ENCODE data around the gene KCTD7.
"Not testable (repeated sequence)": the region's sequence is repeated elsewhere in the genome, so short reads cannot be mapped to it uniquely, and the experiment has no call there.

The KCTD7 gene

GRCh38 chr7:66628361-66629221 is at the start of gene KCTD7:
Gene KCTD7 (plus strand): TSS chr7:66628881. CDS start chr7:66629065, 184 bp downstream.
- peak; percentile 93 to 95 for DNase-seq

DNA sequence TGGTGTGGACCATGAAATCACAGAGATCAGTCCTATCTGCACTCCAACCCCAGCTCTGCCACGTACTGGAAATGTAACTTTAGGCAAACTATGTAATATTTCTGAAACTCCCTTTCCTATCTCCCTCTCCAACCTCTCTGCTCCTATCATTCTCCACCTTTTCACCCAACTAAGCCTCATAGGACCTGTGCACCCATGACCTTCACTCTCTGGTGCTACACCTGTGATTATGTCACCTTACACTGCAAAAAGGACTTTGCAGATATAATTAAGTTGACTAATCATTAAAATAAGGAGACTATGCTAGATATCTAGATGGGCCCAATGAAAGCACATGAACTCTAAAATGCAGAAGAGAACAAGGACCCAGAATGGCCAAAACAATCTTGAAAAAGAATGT is 48.3 kb upstream of the KCTD7 start:
- not testable (repeated sequence) for DNase-seq

- not testable (repeated sequence) for DNase-seq
Measured at GRCh38 chr7:66582816-66583489, 45.7 kb upstream of the KCTD7 start.

GRCh38 chr7:66583490-66584110 is 45.1 kb upstream of the KCTD7 start:
- DNase-seq, result no peak

DNA sequence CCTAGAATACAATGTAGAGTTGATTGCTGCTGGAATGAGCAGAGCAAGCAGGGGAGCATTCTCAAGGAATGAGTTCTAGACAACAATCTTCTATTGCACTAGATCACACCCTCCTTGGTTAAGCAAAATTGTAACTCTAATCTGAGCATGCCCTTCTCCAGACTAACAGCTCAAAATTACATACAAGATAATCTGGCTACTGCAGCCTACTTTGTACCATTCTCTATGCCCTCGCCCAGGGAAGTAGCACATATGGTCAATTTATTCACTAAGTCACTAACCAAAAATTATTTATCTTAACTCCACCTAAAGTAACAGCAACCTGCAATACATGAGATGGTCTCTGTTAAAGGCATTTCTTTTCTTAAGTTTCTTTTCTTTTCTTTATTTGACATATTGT is 42.5 kb upstream of the KCTD7 start:
- no peak for DNase-seq

GRCh38 chr7:66588226-66588625 is 40.5 kb upstream of the KCTD7 start:
- not testable (repeated sequence) for DNase-seq

GRCh38 chr7:66588856-66589570 is 39.7 kb upstream of the KCTD7 start:
- DNase-seq, result not testable (repeated sequence)

DNA sequence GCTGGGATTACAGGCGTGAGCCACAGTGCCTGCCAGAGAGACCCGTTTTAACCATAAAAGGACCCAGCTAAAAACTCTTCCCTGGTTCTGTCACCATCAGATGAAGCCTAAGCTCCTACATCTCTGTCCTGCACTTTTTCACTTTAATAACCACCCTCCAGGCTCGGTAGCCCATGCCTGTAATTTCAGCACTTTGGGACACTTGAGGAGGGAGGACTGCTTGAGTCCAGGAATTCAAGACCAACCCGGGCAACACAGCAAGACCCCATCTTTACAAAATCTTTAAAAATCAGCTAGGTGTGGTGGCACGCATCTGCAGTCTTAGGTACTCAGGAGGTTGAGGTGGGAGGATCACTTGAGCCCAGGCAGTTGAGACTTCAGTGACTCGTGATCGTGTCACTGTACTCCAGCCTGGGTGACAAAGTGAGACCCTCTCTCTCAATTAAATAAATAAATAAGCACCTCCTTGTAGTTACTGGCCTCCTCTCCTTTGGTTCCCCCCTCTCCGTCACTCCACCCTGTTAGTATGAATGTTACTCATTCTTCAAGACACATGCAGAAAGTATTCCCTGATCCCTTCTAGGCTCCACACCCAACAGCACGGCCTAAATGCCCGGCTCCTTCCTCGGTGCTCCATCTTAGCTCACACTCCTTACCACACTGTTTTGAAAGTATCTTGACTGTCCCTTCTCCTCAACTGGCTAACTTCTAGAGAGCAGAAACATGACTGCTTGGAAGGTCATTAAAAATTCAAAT is 38.2 kb upstream of the KCTD7 start:
- DNase-seq, result not testable (repeated sequence)

- DNase-seq, result peak in 1 of 2 donors; percentile 29
Measured at GRCh38 chr7:66591058-66591798, 37.5 kb upstream of the KCTD7 start.

DNA sequence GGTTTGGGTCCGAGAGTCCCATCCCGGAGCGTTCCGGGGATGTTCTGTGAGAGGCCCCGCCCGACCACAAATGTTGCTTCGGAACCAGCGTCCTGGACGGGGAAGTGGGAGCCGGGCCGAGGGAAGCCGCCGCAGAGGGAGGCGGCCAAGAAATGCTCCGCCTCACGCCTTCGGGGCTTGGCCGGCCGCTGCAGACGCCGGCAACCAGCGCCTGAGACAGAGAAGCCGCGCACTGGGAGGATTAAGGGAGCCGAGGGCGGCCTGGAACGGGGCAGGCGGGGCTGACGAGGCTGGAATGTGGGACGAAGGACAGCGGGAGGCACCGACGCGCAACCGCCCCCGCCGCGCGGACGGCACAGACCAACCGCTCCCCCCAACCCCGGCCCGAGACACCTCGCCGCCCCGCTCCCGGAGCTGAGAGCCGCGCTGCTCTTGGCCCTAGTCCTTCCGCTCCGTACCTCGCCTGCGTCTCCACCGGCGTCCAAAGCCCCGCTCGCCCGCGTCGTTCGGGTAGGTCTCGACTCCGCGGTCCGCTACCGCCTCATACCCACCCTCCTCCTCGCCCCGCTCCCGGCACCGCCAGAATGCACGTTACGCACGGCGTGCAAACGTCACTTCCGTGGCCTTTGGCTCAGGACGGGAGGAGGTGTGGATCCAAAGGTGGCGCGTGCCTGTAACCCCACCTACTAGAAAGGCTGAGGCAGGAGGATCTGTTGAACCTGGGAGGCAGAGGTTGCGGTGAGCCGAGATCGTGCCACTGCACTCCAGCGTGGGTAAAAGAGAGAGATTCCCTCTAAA is 36.7 kb upstream of the KCTD7 start:
- DNase-seq, result peak; percentile 91 to 93

DNA sequence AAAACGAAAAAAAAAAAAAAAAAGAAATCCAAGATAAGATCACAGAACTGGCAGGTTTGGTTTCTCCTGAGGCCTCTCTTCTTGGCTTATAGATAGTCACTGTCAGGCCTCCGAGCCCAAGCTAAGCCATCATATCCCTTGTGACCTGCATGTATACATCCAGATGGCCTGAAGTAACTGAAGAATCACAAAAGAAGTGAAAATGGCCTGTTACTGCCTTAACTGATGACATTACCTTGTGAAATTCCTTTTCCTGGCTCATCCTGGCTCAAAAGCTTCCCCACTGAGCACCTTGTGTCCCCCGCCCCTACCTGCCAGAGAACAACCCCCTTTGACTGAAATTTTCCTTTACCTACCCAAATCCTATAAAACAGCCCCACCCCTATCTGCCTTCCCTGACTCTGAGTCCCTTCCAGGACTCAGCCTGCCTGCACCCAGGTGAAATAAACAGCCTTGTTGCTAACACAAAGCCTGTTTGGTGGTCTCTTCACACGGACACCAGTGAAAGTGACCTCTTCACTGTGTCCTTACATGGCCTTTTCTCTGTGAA is 36.0 kb upstream of the KCTD7 start:
- DNase-seq, result not testable (repeated sequence)

GRCh38 chr7:66594082-66594481 is 34.6 kb upstream of the KCTD7 start:
- not testable (repeated sequence) for DNase-seq

- no peak for DNase-seq
Measured at GRCh38 chr7:66597461-66597860, 31.2 kb upstream of the KCTD7 start.

DNA sequence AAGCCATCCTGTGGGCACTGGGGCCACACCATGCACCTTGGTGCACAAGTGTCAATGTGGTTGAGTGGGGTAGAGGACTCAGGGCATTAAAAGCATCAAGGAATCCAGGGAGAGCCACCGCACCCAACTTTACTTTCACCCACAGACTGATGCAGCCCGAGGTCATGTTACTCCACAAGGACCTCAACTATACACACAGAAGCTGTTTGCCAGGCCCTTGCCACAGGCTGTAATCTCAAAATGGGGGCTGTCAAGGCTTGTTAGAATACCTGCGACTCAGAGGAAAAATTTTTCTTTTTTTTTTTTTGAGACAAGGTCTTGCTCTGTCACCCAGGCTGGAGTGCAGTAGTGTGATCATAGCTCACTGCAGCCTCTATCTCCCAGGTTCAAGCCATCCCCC is 26.5 kb upstream of the KCTD7 start:
- DNase-seq, result no peak

- no peak for DNase-seq
Measured at GRCh38 chr7:66604198-66604597, 24.5 kb upstream of the KCTD7 start.

DNA sequence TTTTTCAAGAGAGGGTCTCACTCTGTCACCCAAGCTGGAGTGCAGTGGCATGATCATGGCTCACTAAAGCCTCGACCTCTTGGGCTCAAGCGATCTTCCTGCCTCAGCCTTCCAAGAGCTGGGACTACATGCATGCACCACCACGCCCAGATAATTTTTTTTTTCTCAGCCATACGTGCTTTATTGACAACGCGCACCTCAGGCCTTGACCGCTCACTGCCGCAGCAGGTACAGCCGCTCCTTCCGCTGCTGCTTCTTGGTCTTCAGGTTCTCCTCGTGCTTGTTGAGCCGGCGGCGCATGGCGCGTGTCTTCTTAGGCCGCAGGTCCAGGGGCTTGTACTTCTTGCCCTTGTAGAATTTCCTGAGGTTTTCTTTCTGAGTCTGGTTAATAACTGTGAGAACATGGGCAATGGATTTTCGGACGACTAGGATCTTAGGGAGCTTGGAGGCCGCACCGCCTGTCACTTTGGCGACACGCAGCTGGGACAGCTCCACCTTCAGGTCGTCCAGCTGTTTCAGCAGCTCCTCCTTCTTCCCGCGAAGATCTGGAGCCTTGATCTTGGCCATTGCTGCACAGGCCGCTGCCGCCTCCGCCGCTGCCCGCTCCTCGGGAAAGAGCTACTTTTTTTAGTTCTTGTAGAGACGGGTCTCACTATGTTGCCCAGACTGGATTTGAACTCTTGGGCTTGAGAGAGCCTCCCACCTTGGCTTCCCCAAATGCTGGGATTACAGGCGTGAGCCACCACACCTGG is 22.0 kb upstream of the KCTD7 start:
- not testable (repeated sequence) for DNase-seq

- no peak for DNase-seq
Measured at GRCh38 chr7:66609176-66609575, 19.5 kb upstream of the KCTD7 start.

- not testable (repeated sequence) for DNase-seq
Measured at GRCh38 chr7:66614596-66614995, 14.1 kb upstream of the KCTD7 start.

- DNase-seq, result no peak
Measured at GRCh38 chr7:66615699-66616098, 13.0 kb upstream of the KCTD7 start.

Data from stimulated activated CD4-positive, alpha-beta T cell treated with anti-CD3 and anti-CD28 coated beads, Interleukin-2, amount 100 ng/mL, for 24 hours (primary cell).